Breast epithelium (tissue), 3 donors: ENCODE measurements around the gene RAB27B.

Source experiments
- CTCF ChIP-seq, 3 donors: fragments of 450-650 bp; IDR thresholded peaks; one replicate each; pipeline ENCODE4 v1.5.1; 2016 to 2017; ENCODE audit warnings: antibody characterized with exemption in 3 of 3, mild to moderate bottlenecking in 3 of 3, moderate library complexity in 3 of 3
- POLR2A ChIP-seq: fragments of 450-650 bp; IDR thresholded peaks from one replicate; pipeline ENCODE4 v1.6.1; 2016; ENCODE audit warnings: antibody characterized with exemption, mild to moderate bottlenecking, moderate library complexity

- no peak for TF ChIP-seq CTCF (IDR thresholded peaks at IDR 0.05)
- no peak for TF ChIP-seq POLR2A
Observed at GRCh38 chr18:54867131-54867530, 38.9 kb downstream of the RAB27B start.
